ENCODE data around the gene MYBPH.
A peak's percentile ranks its signal among the peaks of the same experiment; 100 is the strongest.

Gene MYBPH

DNA sequence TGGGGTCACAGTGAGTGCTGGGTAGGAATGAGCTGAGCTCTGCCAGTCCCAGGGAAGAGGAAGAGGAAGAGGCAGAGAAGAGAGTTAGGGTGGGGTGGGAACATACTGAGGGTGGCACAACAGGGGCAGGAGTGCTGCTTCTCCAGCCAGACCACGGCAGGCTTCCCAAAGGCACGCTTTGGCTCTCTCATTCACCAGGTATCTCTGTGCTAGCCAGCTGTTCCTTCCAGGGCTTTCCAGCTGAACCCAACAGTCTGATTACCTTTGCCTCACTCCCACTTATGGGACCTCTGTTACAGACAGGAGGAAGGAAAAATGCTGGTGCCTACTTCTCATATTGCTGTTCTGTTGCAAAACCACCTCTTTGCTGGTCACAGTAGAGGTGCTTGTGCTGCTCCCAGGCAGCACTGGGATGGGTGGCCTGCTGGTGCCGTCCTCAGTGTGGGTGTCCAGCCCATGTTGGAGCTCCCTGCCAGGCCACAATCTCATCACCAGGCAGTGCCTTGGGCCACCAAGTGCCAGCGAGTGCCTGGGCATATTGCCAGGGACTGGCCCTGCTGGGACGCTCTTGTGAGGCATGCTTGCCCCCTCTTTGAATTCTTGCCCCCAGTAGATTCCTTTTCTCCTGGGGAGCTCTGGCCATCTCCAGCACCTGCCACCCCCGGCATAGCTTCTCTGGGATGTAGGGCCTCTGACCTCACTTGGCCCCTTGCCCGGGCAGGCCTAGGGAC is 46.0 kb downstream of the MYBPH start:
- no peak for DNase-seq (ENCODE audit: low spot score)

DNA sequence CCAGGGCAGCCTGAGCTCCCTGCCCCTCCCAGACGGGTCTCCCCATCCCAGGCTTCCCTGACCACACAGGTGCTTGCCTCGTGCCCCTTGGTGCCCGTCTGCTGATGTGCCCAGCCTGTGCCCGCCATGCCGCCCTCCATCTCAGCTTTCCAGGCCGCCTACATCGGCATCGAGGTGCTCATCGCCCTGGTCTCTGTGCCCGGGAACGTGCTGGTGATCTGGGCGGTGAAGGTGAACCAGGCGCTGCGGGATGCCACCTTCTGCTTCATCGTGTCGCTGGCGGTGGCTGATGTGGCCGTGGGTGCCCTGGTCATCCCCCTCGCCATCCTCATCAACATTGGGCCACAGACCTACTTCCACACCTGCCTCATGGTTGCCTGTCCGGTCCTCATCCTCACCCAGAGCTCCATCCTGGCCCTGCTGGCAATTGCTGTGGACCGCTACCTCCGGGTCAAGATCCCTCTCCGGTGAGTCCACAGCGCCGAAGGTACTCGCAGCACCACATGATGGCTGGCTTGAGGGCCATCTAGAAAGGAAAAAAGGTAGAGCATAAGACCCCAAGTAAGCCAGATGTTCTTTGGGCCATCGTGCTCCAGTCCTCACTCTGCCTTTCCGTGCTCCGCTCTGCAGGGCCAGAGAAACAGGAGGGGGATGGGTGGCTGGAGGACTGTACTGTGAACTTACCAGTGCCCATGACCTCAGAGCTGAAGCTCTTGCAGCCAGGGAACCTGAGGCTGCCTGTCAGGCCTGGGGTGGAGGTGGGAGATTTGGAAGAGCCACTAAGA is 46.7 kb downstream of the MYBPH start:
- DNase-seq (ENCODE audit: low spot score): no peak

DNA sequence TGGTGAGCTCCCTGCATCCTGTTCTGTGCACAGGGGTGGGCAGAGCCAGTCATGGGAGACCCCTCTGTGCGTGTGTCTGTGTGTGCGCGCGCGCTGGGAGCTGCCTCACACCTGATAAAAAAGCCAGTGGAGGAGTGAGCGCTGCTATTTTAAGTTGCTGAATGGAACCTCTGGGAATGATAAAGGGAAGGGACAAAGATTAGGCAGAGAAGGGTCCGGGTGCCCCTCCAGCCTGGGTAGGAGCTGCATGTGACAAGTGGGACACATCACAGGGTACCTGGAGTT is 47.3 kb downstream of the MYBPH start:
- DNase-seq (ENCODE audit: low spot score): no peak

DNA sequence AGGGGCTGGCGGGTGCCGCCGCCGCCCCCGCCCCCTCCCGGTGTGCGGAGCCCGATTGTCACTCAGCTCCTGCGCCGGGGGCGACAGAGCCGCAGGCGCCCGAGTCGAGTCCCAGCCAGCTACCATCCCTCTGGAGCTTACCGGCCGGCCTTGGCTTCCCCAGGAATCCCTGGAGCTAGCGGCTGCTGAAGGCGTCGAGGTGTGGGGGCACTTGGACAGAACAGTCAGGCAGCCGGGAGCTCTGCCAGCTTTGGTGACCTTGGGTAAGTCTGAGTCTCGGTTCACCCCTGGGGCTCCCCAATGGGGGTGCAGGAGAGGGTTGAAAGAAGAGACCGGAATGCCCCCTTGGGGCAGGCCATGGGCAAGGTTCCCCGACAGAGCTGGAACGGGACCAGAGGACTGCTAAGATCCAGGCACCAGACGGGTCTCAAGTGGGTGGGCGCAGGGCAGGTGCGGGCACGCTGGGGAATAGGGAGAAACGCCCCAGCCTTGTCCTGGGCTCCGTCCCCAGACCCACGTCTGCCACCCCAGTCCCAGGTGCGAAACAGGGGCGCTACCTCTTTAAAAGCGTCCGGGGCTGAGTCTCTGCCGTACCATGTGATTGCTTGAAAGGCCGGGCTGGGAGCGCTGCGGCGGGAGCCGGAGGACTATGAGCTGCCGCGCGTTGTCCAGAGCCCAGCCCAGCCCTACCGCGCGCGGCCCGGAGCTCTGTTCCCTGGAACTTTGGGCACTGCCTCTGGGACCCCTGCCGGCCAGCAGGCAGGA is 47.8 kb downstream of the MYBPH start, which contains the start of gene ADORA1:
TSS of gene ADORA1 (plus strand) at position 61 of the 765 bp plus-strand sequence. CDS start 1,116 bp downstream, outside the sequence.
- DNase-seq (ENCODE audit: low spot score): peak; percentile 81

DNA sequence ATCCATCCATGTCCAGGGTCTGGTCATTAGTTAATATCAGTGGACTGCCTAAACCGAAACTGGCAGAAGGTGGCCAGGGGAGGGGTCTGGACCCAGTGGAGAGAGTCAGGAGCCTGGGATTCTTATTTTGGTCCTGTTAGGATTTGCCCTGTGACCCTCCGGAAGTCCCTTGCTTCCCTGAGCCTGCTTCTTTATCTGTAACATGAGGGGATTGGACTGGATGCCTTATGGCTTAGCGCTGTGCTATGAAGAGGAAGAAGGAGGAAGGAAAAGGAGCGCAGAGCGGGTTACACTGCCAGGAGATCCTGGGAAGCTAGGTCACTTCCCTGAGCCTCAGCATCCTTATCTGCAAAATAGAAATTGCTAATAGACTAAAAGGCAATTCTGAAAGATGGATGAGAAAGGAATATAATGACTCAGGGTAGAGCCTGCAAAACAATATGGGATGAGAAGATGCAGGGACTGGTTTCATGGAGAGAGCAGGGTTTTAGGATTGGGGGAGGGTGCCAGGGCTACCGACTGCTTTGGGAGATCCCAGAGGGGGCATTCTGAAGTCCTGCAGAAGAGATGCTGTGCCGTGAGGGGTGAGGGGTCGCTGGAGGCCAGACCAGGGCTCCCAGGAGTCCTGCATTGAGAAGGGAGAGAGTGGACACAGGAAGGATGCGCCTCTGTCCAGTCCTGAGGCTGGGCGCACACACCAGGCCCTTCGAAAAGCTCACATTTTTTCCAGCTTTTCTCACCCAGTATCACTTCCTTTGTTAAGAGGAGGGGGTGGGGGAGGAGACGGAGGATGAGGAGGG is 48.6 kb downstream of the MYBPH start:
- peak; percentile 47 for DNase-seq (ENCODE audit: low spot score)

DNA sequence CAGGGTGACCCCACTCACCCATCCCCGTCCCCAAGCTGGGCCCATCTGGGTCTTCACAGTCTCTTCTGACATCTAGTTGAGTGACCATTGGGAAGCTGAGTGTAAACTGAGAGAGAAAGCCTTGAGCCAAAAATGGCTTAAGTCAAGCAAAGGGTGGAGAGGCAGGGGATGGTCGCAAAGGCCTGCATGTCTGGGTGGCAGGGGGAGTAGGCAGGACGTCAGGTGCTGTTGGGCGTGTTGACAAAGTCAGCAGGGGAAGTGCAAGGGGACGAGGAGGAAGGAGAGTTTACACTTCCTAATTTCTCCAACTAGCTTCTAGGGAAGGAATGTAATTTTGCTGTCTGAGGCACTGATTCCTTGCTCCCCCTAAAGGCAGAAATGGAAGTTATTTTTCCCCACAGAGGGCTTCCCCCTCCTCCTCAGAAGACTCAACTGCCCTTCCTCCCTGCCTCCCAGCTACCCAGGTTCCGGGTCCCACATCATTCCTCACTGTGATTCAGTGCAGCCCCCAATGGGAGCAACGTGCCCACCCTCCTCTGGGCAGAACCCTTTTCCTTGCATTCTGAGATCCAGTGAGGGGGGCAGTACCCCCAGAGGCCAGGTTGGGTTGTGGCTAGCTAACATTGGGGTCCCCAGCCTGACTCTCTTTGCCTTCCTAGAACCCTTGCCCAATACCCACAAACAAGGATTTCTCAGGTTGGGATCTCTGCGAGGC is 49.3 kb downstream of the MYBPH start:
- peak; percentile 49 for DNase-seq (ENCODE audit: low spot score)

DNA sequence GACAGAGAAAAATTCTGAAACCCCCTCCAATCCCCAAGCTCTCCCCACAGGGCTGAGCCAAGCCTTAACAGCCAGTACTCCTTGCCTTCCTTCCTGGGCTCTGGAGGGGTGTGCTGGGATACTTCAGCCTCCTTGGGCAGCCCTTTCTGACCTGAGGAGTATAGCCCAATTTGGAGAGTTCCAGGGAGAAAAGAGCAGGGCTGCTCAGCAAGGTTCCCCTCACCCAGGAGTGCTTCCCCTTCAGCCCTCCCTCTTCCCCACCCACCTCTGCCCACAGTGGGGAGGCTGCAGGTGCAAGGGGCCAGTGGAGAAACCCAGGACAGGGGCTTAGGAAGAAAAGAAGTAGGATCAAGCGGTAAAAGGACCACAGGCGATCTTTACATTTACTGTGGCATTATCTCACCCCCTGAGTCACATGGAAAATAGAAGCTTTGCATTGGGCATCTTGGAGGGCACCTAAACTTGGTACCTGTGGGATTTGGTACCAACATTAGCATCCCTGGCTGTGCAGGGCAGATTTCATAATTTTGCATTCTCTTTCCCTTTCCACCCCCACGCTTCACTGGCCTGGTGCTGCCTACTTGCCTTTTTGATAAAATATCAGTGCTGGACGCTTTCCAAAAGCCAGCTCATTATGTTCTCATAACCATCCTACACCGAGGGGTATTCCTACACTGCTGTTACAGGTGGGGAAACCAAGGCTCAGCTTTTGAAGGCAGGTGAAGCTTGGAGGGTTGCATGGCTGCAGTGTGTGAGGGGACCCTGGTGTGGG is 50.9 kb downstream of the MYBPH start:
- peak; percentile 25 for DNase-seq (ENCODE audit: low spot score)

DNA sequence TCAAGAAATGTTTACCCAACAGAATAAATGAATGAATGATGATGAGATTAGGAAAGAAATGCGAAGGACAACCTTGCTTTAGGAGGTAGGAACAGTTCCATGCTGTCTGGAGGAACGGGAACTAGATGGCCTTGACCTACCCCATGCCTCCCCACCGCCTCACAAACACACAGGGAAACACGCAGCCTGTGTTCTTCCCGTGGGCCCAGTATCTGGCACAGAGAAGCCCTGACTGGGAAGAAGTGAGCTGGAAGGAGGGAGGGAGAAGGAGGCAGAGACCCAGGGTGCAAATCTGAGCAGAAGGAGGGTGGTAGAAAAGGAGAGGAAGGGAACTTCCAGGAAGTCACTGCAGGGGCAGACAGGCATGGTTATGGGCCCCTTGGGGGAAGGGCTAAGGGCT is 51.6 kb downstream of the MYBPH start:
- DNase-seq (ENCODE audit: low spot score): no peak

DNA sequence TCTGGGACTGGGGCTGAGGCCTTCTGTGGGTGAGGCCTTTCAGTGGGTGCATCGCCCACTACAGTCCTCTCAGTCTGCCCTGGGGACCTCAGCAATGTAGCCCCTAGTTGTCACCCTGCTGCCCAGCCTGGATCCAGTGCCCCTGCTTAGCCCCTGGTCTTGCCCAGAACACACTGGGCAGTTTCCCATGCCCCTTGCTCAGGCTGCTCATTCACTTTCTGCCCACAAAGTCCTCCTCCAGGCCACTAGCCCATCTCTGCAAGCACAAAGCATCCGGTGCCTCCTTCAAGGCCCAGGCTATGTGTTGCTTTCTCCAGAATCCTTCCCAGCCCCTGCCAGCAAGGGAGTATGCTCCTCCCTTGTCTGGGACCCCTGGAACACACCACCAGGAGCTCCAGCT is 53.5 kb downstream of the MYBPH start:
- no peak for DNase-seq (ENCODE audit: low spot score)

DNA sequence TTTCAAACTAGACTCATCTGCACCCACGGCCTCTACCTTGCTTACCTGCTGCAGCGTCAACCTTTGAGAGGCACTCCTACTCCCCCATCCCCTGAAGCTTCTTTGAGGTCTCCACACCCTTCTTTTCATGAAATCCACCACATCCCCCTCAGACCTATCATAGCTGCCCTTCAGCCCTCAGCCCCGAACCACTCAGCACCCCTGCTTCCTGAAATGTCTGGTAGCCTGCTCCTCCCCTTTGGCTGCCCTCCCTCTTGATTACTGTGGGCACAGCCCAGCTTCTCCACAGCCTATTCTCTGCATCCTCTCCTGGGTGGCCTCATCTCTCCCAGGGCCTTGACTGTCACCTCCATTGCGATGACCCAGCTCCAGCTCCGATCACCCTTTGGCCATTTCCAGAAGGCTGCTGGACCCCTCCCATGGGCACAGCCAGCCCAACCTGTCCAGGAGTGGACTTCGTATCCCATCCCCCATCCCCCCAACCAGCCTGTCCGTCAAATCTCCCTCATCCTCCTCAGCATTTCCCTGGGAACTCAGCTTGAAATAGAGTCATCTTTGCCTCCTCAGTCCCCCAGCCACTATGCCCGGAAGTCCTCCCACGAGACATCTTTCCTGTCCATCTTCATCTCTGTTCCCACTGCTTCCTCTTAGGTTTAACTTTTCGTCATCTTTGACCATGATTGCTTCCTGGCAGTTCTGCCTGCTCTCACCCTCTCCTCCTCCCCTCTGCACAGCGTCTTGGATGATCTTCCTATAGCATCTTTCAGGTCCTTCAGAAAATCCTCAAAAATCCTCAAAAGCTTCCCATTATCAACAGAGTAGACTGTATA is 54.2 kb downstream of the MYBPH start:
- no peak for DNase-seq (ENCODE audit: low spot score)

DNA sequence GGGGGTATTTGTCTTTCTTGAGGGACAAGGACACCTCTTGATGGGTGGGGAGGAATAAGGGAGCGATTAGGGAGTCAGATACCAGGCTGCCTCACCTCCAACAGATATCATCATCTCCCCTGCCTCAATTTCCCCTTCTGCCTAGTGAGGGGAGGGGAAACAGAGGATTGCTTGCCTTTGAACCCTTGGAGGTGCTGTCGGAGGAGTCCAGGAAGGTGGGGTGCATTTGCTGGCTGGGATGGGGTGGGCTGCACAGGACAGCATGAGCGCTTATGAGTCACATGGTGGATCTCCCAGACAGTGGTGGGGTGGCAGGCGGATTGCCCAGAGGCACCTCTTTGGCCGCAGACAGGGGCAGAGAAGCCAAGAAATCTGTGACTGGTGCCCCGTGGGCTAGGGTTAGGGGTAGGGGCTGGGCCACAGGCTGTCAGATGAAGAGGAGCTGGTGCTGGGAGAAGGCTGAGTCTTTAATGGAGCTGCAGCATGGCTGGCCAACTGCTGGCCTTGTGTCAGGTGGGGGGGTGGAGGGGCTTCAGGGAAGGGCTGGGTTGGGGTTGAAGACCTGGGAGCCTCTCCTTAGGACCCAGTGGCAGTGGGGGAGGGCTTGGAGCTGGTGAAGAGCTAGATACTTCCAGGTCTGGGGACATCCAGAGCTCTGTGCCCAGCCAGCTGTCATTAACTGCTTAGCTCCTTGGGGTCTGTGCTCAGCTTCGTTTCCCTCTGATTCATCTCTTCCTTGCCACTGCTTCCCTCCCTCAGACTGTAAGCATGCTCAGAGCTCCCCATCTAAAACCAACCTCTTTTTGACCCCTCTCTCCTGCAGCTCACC is 55.1 kb downstream of the MYBPH start:
- no peak for DNase-seq (ENCODE audit: low spot score)

Measured in RKO (cell line).